ENCODE results near the gene CHST6.

DNA sequence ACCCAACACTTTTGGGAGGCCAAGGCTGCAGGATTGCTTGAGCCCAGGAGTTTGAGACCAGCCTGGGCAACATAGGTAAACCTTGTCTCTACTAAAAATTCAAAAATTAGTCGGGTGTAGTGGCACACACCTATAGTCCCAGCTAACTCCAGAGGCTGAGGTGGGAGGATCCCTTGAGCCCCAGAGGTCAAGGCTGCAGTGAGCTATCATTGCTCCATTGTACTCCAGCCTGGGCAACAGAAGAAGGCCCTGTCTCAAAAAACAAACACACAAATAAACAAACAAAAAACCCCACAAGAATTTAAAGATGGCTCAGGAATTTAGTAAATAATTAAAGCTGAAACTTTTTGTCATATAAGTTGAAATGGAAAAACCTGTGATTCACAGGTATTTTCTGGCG lies 28.5 kb downstream of the CHST6 start:
- TF ChIP-seq TAF1 (IDR thresholded peaks at IDR 0.05; ENCODE audit: borderline replicate concordance, insufficient read depth, low read length) (no peak), SIN3A (IDR thresholded peaks at IDR 0.05; ENCODE audit: borderline replicate concordance, insufficient read depth, low read length) (no peak)
- TF ChIP-seq, protein P1, sequence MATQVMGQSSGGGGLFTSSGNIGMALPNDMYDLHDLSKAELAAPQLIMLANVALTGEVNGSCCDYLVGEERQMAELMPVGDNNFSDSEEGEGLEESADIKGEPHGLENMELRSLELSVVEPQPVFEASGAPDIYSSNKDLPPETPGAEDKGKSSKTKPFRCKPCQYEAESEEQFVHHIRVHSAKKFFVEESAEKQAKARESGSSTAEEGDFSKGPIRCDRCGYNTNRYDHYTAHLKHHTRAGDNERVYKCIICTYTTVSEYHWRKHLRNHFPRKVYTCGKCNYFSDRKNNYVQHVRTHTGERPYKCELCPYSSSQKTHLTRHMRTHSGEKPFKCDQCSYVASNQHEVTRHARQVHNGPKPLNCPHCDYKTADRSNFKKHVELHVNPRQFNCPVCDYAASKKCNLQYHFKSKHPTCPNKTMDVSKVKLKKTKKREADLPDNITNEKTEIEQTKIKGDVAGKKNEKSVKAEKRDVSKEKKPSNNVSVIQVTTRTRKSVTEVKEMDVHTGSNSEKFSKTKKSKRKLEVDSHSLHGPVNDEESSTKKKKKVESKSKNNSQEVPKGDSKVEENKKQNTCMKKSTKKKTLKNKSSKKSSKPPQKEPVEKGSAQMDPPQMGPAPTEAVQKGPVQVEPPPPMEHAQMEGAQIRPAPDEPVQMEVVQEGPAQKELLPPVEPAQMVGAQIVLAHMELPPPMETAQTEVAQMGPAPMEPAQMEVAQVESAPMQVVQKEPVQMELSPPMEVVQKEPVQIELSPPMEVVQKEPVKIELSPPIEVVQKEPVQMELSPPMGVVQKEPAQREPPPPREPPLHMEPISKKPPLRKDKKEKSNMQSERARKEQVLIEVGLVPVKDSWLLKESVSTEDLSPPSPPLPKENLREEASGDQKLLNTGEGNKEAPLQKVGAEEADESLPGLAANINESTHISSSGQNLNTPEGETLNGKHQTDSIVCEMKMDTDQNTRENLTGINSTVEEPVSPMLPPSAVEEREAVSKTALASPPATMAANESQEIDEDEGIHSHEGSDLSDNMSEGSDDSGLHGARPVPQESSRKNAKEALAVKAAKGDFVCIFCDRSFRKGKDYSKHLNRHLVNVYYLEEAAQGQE (IDR thresholded peaks at IDR 0.05; ENCODE audit: insufficient read depth in 1 of 2, low read depth in 2 of 2, low read length in 2 of 2), result no peak

Measured in PFSK-1 (cell line).